DLD1 (cell line): ENCODE results near the gene ZNF646.
"Not testable (repeated sequence)": the region's sequence is repeated elsewhere in the genome, so short reads cannot be mapped to it uniquely, and the experiment has no call there.

Experiments
- in situ Hi-C: cut with HindIII; loops from 2 replicates; pipeline ENCODE4 v1.10.0; 2017; ENCODE audit warnings: low sequenced_read_pairs

ZNF646 gene

GRCh38 chr16:31083081-31083480 lies 8.9 kb downstream of the ZNF646 start:
- in situ Hi-C loops: no loop called here

GRCh38 chr16:31083556-31083955 lies 9.3 kb downstream of the ZNF646 start:
- in situ Hi-C loops: no loop called here

GRCh38 chr16:31083981-31084380 lies 9.8 kb downstream of the ZNF646 start:
- in situ Hi-C loops: no loop called here

- in situ Hi-C loops: no loop called here
These were observed 10.5 kb downstream of the ZNF646 start for GRCh38 chr16:31084584-31085302.

DNA sequence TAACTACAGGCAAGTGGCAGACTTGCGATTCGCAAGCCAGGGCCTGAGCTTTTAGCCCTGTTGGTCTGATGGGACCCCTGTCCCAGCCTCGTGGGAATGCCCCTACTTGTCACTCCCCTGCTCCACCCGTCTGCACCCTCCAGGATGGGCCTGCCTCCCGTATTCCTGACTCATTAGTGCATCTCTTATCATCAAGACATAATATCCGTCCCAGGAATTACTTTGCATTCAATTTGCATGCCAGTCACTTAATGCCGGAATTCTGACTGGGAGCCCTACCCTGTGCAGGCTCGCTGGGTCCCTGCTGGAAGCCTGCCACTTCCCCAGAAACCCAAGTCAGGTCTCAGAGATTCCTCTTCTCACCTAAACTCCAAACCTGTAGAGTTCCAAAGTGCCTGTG lies 11.2 kb downstream of the ZNF646 start:
- in situ Hi-C loops: no loop called here

GRCh38 chr16:31085873-31086628 lies 11.8 kb downstream of the ZNF646 start:
- in situ Hi-C loops: no loop called here

DNA sequence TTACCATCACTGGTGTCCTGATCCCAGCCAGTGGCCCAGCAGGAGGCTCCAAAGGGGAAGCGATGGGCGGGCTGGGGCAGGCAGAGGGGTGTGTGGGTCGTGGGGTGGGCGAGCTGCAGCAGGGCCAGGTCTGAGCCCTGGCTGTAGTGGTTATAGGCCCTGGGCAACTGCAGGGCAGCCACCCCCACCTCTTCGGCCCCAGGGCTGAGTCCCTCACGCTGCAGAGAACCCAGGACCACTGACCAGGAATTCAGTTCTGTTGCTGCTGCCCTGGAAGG lies 12.3 kb downstream of the ZNF646 start:
- in situ Hi-C loops: no loop called here

- in situ Hi-C loops: no loop called here
These were observed 13.3 kb downstream of the ZNF646 start for GRCh38 chr16:31087481-31087880.

- in situ Hi-C loops: no loop called here
These were observed 13.7 kb downstream of the ZNF646 start for GRCh38 chr16:31087971-31088370.

- in situ Hi-C loops: no loop called here
These were observed 14.4 kb downstream of the ZNF646 start, which contains the start of gene PRSS53 for GRCh38 chr16:31088459-31089183. TSS of gene PRSS53 (minus strand) at chr16:31088943. CDS start at chr16:31088809, 134 bp downstream.

DNA sequence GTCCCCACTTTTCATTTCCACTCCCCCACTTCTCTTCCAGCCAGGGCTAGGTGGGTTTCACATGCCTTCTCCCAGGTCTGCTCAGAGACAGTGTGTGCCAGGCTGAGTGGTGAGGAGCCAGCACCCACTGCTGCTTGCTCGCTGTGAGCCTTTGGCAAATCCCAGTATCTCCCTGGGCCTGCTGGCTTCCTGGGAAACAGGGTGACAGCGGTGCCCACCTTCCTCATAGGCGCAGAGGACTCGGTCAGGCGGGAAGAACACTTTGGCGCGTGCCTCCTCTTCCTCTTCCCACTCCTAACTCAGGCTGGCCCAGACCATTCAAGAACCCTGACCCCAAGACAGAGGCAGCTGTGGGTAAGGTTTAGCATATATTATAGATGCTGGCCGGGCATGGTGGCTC lies 15.0 kb downstream of the ZNF646 start:
- in situ Hi-C loops: no loop called here

- in situ Hi-C loops: no loop called here
These were observed 16.3 kb downstream of the ZNF646 start for GRCh38 chr16:31090540-31090939.

GRCh38 chr16:31092330-31092729 lies 18.1 kb downstream of the ZNF646 start:
- in situ Hi-C loops: no loop called here

- in situ Hi-C loops: no loop called here
These were observed 19.0 kb downstream of the ZNF646 start for GRCh38 chr16:31093132-31093703.

- in situ Hi-C loops: no loop called here
These were observed 19.8 kb downstream of the ZNF646 start for GRCh38 chr16:31094088-31094423.

DNA sequence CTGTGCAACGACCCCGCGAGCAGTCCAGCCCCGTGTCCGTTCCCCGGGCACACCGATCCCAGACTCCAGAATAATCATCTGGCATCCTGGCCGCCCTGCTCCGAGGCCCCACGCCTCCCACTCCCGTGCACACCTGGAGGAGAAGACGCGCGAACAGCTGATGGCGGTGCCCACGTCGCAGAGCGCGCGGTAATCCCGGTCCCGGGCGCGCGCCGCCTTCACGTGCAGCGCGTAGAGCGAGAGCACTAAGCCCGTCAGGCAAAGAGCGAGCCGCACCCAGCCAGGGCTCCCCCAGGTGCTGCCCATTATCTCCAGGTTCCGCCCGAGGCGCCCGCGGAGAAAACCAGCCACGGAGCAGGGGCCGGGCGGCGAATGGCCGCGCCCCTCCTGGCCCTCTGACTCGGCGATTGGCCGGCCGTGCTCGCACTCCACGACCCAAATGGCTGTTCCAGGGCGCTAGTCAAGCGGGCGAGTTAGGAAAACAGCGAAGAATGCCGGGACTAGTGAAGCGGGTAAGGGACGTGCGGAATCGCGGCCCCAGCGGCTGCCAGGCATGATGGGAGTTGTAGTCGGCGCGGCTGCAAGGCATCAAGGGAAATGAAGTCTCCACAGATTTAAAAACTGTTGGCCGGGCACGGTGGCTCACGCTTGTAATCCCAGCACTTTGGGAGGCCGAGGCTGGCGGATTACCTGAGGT lies 20.4 kb downstream of the ZNF646 start, which contains the start of gene VKORC1:
VKORC1 (minus strand) TSS at position 374 of the 697 bp plus-strand sequence; CDS start at position 306, 68 bp downstream.
- in situ Hi-C loops: no loop called here

DNA sequence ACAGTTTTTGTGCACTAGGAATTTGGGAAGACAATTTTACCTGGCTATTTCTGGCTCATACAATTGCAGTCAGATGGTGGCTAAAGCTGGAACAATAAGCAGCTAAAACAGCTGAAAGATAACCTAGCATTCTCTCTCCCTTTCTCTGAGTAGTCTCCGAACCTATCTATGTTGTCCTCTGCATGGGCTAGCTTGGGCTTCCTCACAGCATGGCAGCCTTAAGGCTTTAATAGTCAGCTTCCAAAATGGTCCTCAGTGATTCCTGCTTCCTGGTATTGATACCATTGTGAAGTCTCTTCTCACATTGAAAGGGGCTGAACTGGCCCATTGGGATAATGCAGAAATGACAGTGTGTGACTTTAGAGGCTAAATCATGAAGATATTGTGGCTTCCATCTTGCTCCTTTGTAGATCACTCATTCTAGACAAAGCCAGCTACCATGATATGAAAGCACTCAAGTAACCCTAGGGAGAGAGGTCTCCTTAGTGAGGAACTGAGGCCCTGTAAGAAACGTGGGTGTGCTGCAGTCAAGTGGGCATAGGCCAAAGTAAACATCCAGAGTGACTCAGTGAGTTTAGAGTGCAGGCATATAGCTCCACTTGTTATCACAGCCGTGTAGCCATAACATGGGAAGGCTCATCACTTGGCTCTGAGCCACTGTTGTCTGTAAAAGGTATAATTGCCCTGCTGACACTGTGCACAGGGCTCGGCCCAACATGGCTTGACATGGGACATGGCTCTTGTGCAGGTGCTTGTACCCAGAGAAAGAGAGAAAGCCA lies 25.8 kb downstream of the ZNF646 start:
- in situ Hi-C loops: no loop called here

GRCh38 chr16:31100876-31101641 lies 26.8 kb downstream of the ZNF646 start:
- in situ Hi-C loops: not testable (repeated sequence)

DNA sequence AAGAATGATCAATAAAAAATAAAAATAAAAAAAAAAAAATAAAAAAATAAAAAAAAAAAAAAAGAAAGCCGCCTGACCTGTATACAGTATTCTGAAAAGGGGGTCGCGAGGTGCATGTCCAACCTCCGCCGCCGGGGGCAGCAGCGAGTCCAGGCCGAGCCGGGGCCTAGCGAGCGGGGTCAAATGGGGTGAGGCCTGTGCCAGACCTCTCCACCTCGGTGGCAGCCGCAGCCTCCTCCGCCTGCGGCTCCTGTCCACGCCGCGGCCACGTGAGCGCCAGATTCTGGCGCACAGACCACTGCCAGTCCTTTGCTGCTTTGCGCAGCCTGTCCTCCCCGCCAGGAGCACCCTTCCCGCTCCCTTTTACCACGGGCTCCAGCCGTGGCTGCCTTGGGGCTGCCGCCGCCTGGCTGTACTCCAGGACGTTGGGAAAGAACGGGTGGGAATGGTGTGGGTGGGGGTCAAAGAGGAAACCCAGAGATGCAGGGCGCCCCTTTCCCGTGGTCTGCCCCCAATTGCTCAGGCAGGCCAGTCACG lies 31.5 kb downstream of the ZNF646 start:
- in situ Hi-C loops: no loop called here
